Stimulated activated CD4-positive, alpha-beta T cell treated with anti-CD3 and anti-CD28 coated beads, TNF-alpha, amount 100 ng/mL, for 24 hours (primary cell): Measurements from ENCODE around the gene SUPV3L1.
A peak's percentile ranks its signal among the peaks of the same experiment; 100 is the strongest.
"Not testable (repeated sequence)": the region's sequence is repeated elsewhere in the genome, so short reads cannot be mapped to it uniquely, and the experiment has no call there.

ENCODE experiments used
- DNase-seq, 3 experiments: peaks; one replicate each; pipeline ENCODE4 v3.0.0-alpha.2; 2020; ENCODE audit warnings: low read depth in 3 of 3

Gene SUPV3L1

GRCh38 chr10:69179743-69180524 is at the start of gene SUPV3L1:
TSS of gene SUPV3L1 (plus strand) at chr10:69180234. CDS start at chr10:69180292, 58 bp downstream.
- peak; percentile 67 to 84 (median 78) for DNase-seq

- DNase-seq = no peak
Measured at GRCh38 chr10:69130251-69130650, 49.8 kb upstream of the SUPV3L1 start.

- DNase-seq = no peak
Measured at GRCh38 chr10:69139961-69140360, 40.1 kb upstream of the SUPV3L1 start.

GRCh38 chr10:69141304-69141703 is 38.7 kb upstream of the SUPV3L1 start:
- no peak for DNase-seq

GRCh38 chr10:69142074-69142473 is 38.0 kb upstream of the SUPV3L1 start:
- DNase-seq = not testable (repeated sequence)

- DNase-seq = no peak
Measured at GRCh38 chr10:69142983-69143382, 37.1 kb upstream of the SUPV3L1 start.

- DNase-seq = no peak
Measured at GRCh38 chr10:69145329-69145728, 34.7 kb upstream of the SUPV3L1 start.

GRCh38 chr10:69145864-69146263 is 34.2 kb upstream of the SUPV3L1 start:
- no peak for DNase-seq

- DNase-seq = no peak
Measured at GRCh38 chr10:69146759-69147158, 33.3 kb upstream of the SUPV3L1 start.

GRCh38 chr10:69151984-69152383 is 28.1 kb upstream of the SUPV3L1 start:
- no peak for DNase-seq

GRCh38 chr10:69153227-69153626 is 26.8 kb upstream of the SUPV3L1 start:
- DNase-seq = no peak

GRCh38 chr10:69160809-69161241 is 19.2 kb upstream of the SUPV3L1 start:
- DNase-seq = no peak

- no peak for DNase-seq
Measured at GRCh38 chr10:69168493-69168892, 11.5 kb upstream of the SUPV3L1 start.

GRCh38 chr10:69172241-69172982 is 7.6 kb upstream of the SUPV3L1 start:
- no peak for DNase-seq

- not testable (repeated sequence) for DNase-seq
Measured at GRCh38 chr10:69175326-69175725, 4.7 kb upstream of the SUPV3L1 start.

- no peak for DNase-seq
Measured at GRCh38 chr10:69176823-69177222, 3.2 kb upstream of the SUPV3L1 start.

GRCh38 chr10:69179089-69179742 is 818 bp upstream of the SUPV3L1 start:
- DNase-seq = no peak

GRCh38 chr10:69180525-69181204 is 631 bp downstream of the SUPV3L1 start:
- DNase-seq = peak in 1 of 3 experiments; percentile 8

- no peak for DNase-seq
Measured at GRCh38 chr10:69181433-69181832, 1.4 kb downstream of the SUPV3L1 start.

GRCh38 chr10:69182005-69182404 is 2.0 kb downstream of the SUPV3L1 start:
- DNase-seq = no peak

- DNase-seq = no peak
Measured at GRCh38 chr10:69186524-69186923, 6.5 kb downstream of the SUPV3L1 start.

GRCh38 chr10:69201045-69201444 is 21.0 kb downstream of the SUPV3L1 start:
- DNase-seq = no peak
